ENCODE data around the gene OR10G3. TPM values are rescaled to one million over a fixed set of nuclear protein-coding genes. Genes with fewer than 3 reads are reported as not detected.
"Not testable (repeated sequence)": the region's sequence is repeated elsewhere in the genome, so short reads cannot be mapped to it uniquely, and the experiment has no call there.

Gene OR10G3
- total RNA-seq, 1 experiment from 2014 or later: not detected

- peaks cover 0 to under 1% of the 10 kb centered on the region in 2 experiments; a peak in 2 of 5 replicates for H3K9me3 Mint-ChIP-seq
- Histone ChIP-seq H3K4ac (ENCODE audit: low read depth, low read length) (no peak overlapping the region), H3K4me2 (ENCODE audit: insufficient read depth, insufficient read length, low read length) (peak overlapping the region; percentile 14), H2AK5ac (ENCODE audit: insufficient read length, low read length) (peak overlapping the region; percentile 6), H3K9ac (ENCODE audit: extremely low read depth, insufficient read length, low read length) (no peak overlapping the region), H3K23me2 (ENCODE audit: insufficient read length, low read depth, low read length, poor library complexity, severe bottlenecking) (no peaks in the 10 kb centered on the region), H2BK20ac (ENCODE audit: low read depth, low read length, poor library complexity, severe bottlenecking) (peak overlapping the region; percentile 83), H3K27me3 (ENCODE audit: insufficient read depth, low read length) (no peaks in the 10 kb centered on the region), H4K91ac (ENCODE audit: insufficient read length, low read depth, low read length) (no peak overlapping the region), H3K56ac (ENCODE audit: insufficient read length, low read depth, low read length) (no peak overlapping the region), H3T11ph (ENCODE audit: low read length) (no peak overlapping the region), H3K79me2 (ENCODE audit: insufficient read depth, low read length) (no peaks in the 10 kb centered on the region), H2BK120ac (ENCODE audit: low read depth, low read length, poor library complexity, severe bottlenecking) (no peak overlapping the region), H3K23ac (ENCODE audit: insufficient read length, low read depth, low read length) (no peak overlapping the region), H4K8ac (replicated peaks; ENCODE audit: insufficient read length, low read depth, low read length) (no peak overlapping the region), H3K4me1 (ENCODE audit: insufficient read depth, low read length) (peaks cover 7% of the 10 kb centered on the region), H2BK15ac (ENCODE audit: low read depth, low read length) (no peak overlapping the region), H3K79me1 (ENCODE audit: insufficient read depth, low read depth, low read length, poor library complexity, severe bottlenecking) (no peaks in the 10 kb centered on the region), H4K20me1 (ENCODE audit: control insufficient read depth, insufficient read depth, insufficient read length) (no peaks in the 10 kb centered on the region), H4K5ac (ENCODE audit: insufficient read length, low read depth, low read length) (no peak overlapping the region), H2AFZ (ENCODE audit: low read length) (no peak overlapping the region), H3K18ac (ENCODE audit: insufficient read length, low read depth, low read length) (peak overlapping the region; percentile 25), H2BK12ac (ENCODE audit: insufficient read length, low read depth, low read length) (peak overlapping the region; percentile 67), H2BK5ac (ENCODE audit: insufficient read length, low read length) (no peak overlapping the region), H3K14ac (ENCODE audit: insufficient read depth, low read length) (no peak overlapping the region; the same call in 1 of the 2 replicates), H3K27ac (ENCODE audit: insufficient read length, low read depth, low read length) (peak overlapping the region; percentile 86), H3K9me3 (ENCODE audit: control insufficient read depth, low read depth, low read length) (no peaks in the 10 kb centered on the region)
- no peaks in the 10 kb centered on the region for H3K27me3 Mint-ChIP-seq (ENCODE audit: low read depth)
- H3K36me3 Mint-ChIP-seq (ENCODE audit: insufficient read depth in 1 of 3, low read depth in 3 of 3): peaks cover 0 to under 1% (median under 1%) of the 10 kb centered on the region in 3 experiments; a peak in 3 of 7 replicates
- no peak for DNase-seq
- no CpG with 5 or more reads among the region's 3 CpGs for WGBS (ENCODE audit: extremely low coverage, insufficient read length, low lambda C conversion rate)
- no peak for TF ChIP-seq CTCF (conservative IDR thresholded peaks at IDR 0.05)
- no peak overlapping the region; a peak in 2 of 5 replicates for H3K4me3 Mint-ChIP-seq
- H3K4me1 Mint-ChIP-seq: peaks cover 36 to 45% of the 10 kb centered on the region in 2 experiments
- H3K27ac Mint-ChIP-seq: peak overlapping the region; percentile 57 to 97 (median 94); a peak in 5 of 7 replicates
Observed at GRCh38 chr14:21553266-21553665, 26.6 kb downstream of the OR10G3 start.

GRCh38 chr14:21544588-21544987 is 35.3 kb downstream of the OR10G3 start:
- peak overlapping the region in 1 of 3 experiments; percentile 95; a peak in 1 of 7 replicates for H3K27ac Mint-ChIP-seq
- H3K36me3 Mint-ChIP-seq (ENCODE audit: insufficient read depth in 1 of 3, low read depth in 3 of 3): peaks cover 8 to 11% (median 10%) of the 10 kb centered on the region in 3 experiments
- DNase-seq; H2BK5ac ChIP-seq (ENCODE audit: insufficient read length, low read length); H3K9me3 ChIP-seq (ENCODE audit: control insufficient read depth, low read depth, low read length); H3T11ph ChIP-seq (ENCODE audit: low read length); H3K4me2 ChIP-seq (ENCODE audit: insufficient read depth, insufficient read length, low read length); H3K14ac ChIP-seq (ENCODE audit: insufficient read depth, low read length); H3K79me1 ChIP-seq (ENCODE audit: insufficient read depth, low read depth, low read length, poor library complexity, severe bottlenecking); H3K56ac ChIP-seq (ENCODE audit: insufficient read length, low read depth, low read length); H2BK15ac ChIP-seq (ENCODE audit: low read depth, low read length); H2AFZ ChIP-seq (ENCODE audit: low read length); H2AK5ac ChIP-seq (ENCODE audit: insufficient read length, low read length); H4K91ac ChIP-seq (ENCODE audit: insufficient read length, low read depth, low read length); H3K79me2 ChIP-seq (ENCODE audit: insufficient read depth, low read length); H3K9ac ChIP-seq (ENCODE audit: extremely low read depth, insufficient read length, low read length); H4K5ac ChIP-seq (ENCODE audit: insufficient read length, low read depth, low read length); H2BK20ac ChIP-seq (ENCODE audit: low read depth, low read length, poor library complexity, severe bottlenecking); H3K23me2 ChIP-seq (ENCODE audit: insufficient read length, low read depth, low read length, poor library complexity, severe bottlenecking); H4K8ac ChIP-seq (replicated peaks; ENCODE audit: insufficient read length, low read depth, low read length); H3K27ac ChIP-seq (ENCODE audit: insufficient read length, low read depth, low read length); H3K27me3 ChIP-seq (ENCODE audit: insufficient read depth, low read length); H2BK12ac ChIP-seq (ENCODE audit: insufficient read length, low read depth, low read length); H3K4me3 Mint-ChIP-seq; H3K27me3 Mint-ChIP-seq (ENCODE audit: low read depth); H3K23ac ChIP-seq (ENCODE audit: insufficient read length, low read depth, low read length); H3K4me1 ChIP-seq (ENCODE audit: insufficient read depth, low read length); H4K20me1 ChIP-seq (ENCODE audit: control insufficient read depth, insufficient read depth, insufficient read length); H3K18ac ChIP-seq (ENCODE audit: insufficient read length, low read depth, low read length); H2BK120ac ChIP-seq (ENCODE audit: low read depth, low read length, poor library complexity, severe bottlenecking); H3K4ac ChIP-seq (ENCODE audit: low read depth, low read length): not testable (repeated sequence)
- no CpG with 5 or more reads among the region's 7 CpGs for WGBS (ENCODE audit: extremely low coverage, insufficient read length, low lambda C conversion rate)
- H3K9me3 Mint-ChIP-seq: peaks cover 9 to 16% of the 10 kb centered on the region in 2 experiments
- H3K4me1 Mint-ChIP-seq: peaks cover 28 to 35% of the 10 kb centered on the region in 2 experiments

Measured in H9 (cell line).